Caco-2 (cell line): ENCODE results near the gene C16orf54. TPM values are rescaled to one million over a fixed set of nuclear protein-coding genes. Genes with fewer than 3 reads are reported as not detected.
"Not testable (repeated sequence)": the region's sequence is repeated elsewhere in the genome, so short reads cannot be mapped to it uniquely, and the experiment has no call there.

Experiments
- BruUV-seq: library from RNA; stranded (reverse); fragments of 400-500 nt; replicated peaks from 2 replicates; lab custom pipeline; 2021; lab: Mats Ljungman, UMichigan
- CTCF ChIA-PET: fragments of 300-600 bp; sonication (Branson Sonifier 250); formaldehyde crosslinking; loops from one replicate; lab custom pipeline; 2022; ENCODE audit warnings: antibody characterized with exemption; lab: Charles Lee
- POLR2A ChIA-PET: fragments of 300-600 bp; sonication (Branson Sonifier 250); formaldehyde crosslinking; loops from one replicate; lab custom pipeline; 2022; ENCODE audit warnings: antibody characterized with exemption; lab: Charles Lee
- DNase-seq, 2 experiments: peaks; one replicate each; pipeline versions ENCODE4 v3.0.0 to v3.0.0-alpha.2; 2020 to 2022
- H3K27me3 ChIP-seq: replicated peaks from 2 replicates; pipeline ENCODE4 v1.6.0; 2011; ENCODE audit warnings: low read length; ENCODE audit not compliant: control insufficient read depth, insufficient read depth
- H3K36me3 ChIP-seq: 2 replicates; pipeline ENCODE4 v1.5.1; 2011; ENCODE audit warnings: low read length; ENCODE audit not compliant: control insufficient read depth, insufficient read depth
- H3K4me1 ChIP-seq: fragments of 250-450 bp; sonication (Bioruptor Pico); 2 replicates; pipeline ENCODE4 v1.5.1; 2020; ENCODE audit warnings: mild to moderate bottlenecking
- H3K4me3 ChIP-seq: 2 replicates; pipeline ENCODE4 v1.5.1; 2011; ENCODE audit warnings: low read depth, mild to moderate bottlenecking, control low read depth, low read length
- H3K9me3 ChIP-seq: fragments of 250-450 bp; sonication (Bioruptor Pico); 2 replicates; pipeline ENCODE4 v1.5.1; 2020; ENCODE audit warnings: mild to moderate bottlenecking, moderate library complexity
- H3K27ac Mint-ChIP-seq: one replicate; pipeline ENCODE4 v1.8.0; 2022; ENCODE audit warnings: mixed read lengths; ENCODE audit not compliant: unreplicated experiment
- H3K27me3 Mint-ChIP-seq: one replicate; pipeline ENCODE4 v1.8.0; 2022; ENCODE audit warnings: mixed read lengths; ENCODE audit not compliant: insufficient read depth, unreplicated experiment
- H3K36me3 Mint-ChIP-seq: one replicate; pipeline ENCODE4 v1.8.0; 2022; ENCODE audit warnings: mild to moderate bottlenecking, mixed read lengths; ENCODE audit not compliant: insufficient read depth, unreplicated experiment
- H3K4me1 Mint-ChIP-seq: one replicate; pipeline ENCODE4 v1.8.0; 2022; ENCODE audit warnings: low read depth, mixed read lengths; ENCODE audit not compliant: unreplicated experiment
- H3K4me3 Mint-ChIP-seq: one replicate; pipeline ENCODE4 v1.8.0; 2022; ENCODE audit warnings: mild to moderate bottlenecking, moderate library complexity, mixed read lengths; ENCODE audit not compliant: unreplicated experiment
- H3K9me3 Mint-ChIP-seq: one replicate; pipeline ENCODE4 v1.8.0; 2022; ENCODE audit warnings: mixed read lengths; ENCODE audit not compliant: unreplicated experiment
- intact Hi-C: fragments of 100-400 bp; cut with micrococcal nuclease; formaldehyde crosslinking; loops from one replicate; pipeline ENCODE4 v1.10.0; 2022; ENCODE audit not compliant: unreplicated experiment
- total RNA-seq: library from RNA; stranded (reverse); gene quantifications from 2 replicates; pipeline ENCODE4 v1.2.3, GENCODE V29; 2022
- TF ChIP-seq, protein P1 (sequence below), 2 experiments: fragments of 200-600 bp in 1 of 2; IDR thresholded peaks; 1 replicate in 1 of 2; 2 replicates in 1 of 2; pipeline versions ENCODE4 v1.5.1 to v1.8.0; 2011 to 2022; ENCODE audit warnings: antibody characterized with exemption in 1 of 2, control low read depth in 1 of 2, inconsistent platforms in 1 of 2, low read depth in 1 of 2, low read length in 1 of 2, mild to moderate bottlenecking in 1 of 2, moderate library complexity in 1 of 2; ENCODE audit not compliant: insufficient read depth in 1 of 2, severe bottlenecking in 1 of 2, unreplicated experiment in 1 of 2

Gene C16orf54
- total RNA-seq, 1 experiment from 2014 or later: not detected

DNA sequence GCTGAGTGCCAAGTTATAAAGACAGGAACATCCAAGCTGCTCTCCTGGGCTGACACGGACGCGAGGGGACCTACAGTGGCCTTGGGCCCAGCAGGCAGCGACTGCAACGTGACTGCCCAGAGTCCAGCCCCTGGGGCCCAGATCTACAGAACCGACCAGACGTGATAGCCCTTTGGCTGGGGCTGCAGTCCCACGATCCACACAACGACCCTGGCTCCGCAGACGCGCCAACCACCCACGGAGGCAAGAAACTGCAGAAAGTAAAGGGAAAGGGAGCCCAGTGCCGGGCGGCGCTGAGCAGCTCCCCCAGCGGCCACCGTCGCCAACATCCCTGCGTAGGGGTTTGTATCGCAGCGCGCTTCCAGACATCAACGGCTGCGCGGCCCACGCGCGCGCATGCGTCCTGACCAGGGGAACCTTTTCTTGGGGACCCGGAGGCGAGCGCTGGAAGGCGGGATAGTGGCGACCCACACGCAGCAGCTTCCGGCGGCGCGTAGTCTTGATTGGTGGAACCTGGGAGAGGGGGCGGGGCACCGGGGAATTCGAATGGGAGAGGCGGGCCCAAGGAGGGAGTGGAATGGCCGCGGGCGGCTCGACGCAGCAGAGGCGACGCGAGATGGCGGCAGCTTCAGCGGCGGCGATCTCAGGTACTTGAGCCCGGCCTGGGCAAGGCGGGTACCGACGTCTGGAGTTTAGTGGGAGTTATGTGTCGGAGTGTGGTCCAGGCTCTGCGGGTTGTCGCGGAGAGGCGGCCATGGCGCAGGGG is 44.6 kb upstream of the C16orf54 start, which contains the start of gene KIF22:
KIF22 (plus strand) TSS at position 569 of the 766 bp plus-strand sequence; CDS start at position 578, 9 bp downstream.
- Mint-ChIP-seq H3K4me1 (peaks cover 22% of the 10 kb centered on the region), H3K27ac (peak within 1 kb of the TSS; percentile 92), H3K36me3 (peaks cover 33% of the 10 kb centered on the region), H3K4me3 (peak within 1 kb of the TSS; percentile 79), H3K9me3 (no peaks in the 10 kb centered on the region), H3K27me3 (no peaks in the 10 kb centered on the region)
- TF ChIP-seq, protein P1, sequence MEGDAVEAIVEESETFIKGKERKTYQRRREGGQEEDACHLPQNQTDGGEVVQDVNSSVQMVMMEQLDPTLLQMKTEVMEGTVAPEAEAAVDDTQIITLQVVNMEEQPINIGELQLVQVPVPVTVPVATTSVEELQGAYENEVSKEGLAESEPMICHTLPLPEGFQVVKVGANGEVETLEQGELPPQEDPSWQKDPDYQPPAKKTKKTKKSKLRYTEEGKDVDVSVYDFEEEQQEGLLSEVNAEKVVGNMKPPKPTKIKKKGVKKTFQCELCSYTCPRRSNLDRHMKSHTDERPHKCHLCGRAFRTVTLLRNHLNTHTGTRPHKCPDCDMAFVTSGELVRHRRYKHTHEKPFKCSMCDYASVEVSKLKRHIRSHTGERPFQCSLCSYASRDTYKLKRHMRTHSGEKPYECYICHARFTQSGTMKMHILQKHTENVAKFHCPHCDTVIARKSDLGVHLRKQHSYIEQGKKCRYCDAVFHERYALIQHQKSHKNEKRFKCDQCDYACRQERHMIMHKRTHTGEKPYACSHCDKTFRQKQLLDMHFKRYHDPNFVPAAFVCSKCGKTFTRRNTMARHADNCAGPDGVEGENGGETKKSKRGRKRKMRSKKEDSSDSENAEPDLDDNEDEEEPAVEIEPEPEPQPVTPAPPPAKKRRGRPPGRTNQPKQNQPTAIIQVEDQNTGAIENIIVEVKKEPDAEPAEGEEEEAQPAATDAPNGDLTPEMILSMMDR (IDR thresholded peaks at IDR 0.05; ENCODE audit: insufficient read depth in 1 of 2, low read depth in 1 of 2, low read length in 1 of 2, severe bottlenecking in 1 of 2, unreplicated experiment in 1 of 2): peak; percentile 52 to 83
- Histone ChIP-seq H3K4me3 (peak within 1 kb of the TSS; percentile 98), H3K4me1 (0 out of 2 replicates have a peak, but pooled peaks cover 5% of the 10 kb centered on the region), H3K9me3 (no peaks in the 10 kb centered on the region), H3K27me3 (no peaks in the 10 kb centered on the region), H3K36me3 (peaks cover 2% of the 10 kb centered on the region)
- POLR2A ChIA-PET: interaction anchor here (0.6 to 1.6 kb wide), 13 partner anchors 11 to 183 kb away, joined by 3 to 8 read pairs (median 4); partner anchors contain the start of genes PAGR1, QPRT and TAOK2
- CTCF ChIA-PET: interaction anchor here (0.7 to 1.8 kb wide), 9 partner anchors 11 to 288 kb away, joined by 3 to 10 read pairs (median 5); partner anchors contain the start of gene PAGR1
- intact Hi-C loops: loop anchor here (1.0 to 2.0 kb wide), 6 partner anchors 14 to 90 kb away; no protein-coding TSS in a partner anchor
- TSS peak; percentile 94 for BruUV-seq
- peak; percentile 98 to 99 for DNase-seq

DNA sequence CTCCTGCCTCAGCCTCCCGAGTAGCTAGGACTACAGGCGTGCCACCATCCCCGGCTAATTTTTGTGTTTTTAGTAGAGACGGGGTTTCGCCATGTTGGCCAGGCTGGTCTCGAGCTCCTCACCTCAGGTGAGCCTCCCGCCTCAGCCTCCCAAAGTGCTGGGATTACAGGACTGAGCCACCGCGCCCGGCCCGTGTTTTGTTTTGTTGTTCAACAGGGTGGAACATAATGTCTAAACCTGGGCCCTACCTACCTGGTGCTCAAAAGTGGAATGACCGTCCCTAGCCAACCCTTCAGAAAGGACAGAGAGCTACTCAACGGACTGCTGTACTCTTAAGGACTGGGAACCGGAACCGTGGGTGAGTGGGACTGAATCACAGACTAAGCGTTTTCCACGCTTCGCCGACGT is 44.0 kb upstream of the C16orf54 start:
- Mint-ChIP-seq H3K4me1 (peaks cover 22% of the 10 kb centered on the region), H3K36me3 (peaks cover 28% of the 10 kb centered on the region), H3K27me3 (no peaks in the 10 kb centered on the region), H3K4me3 (peak overlapping the region; percentile 79), H3K9me3 (no peaks in the 10 kb centered on the region), H3K27ac (peak overlapping the region; percentile 92)
- no TSS peak for BruUV-seq
- POLR2A ChIA-PET: interaction anchor here (0.6 to 1.6 kb wide), 14 partner anchors 11 to 184 kb away, joined by 3 to 8 read pairs (median 4); partner anchors contain the start of genes PAGR1, QPRT and TAOK2
- no peak for DNase-seq
- TF ChIP-seq, protein P1 (IDR thresholded peaks at IDR 0.05; ENCODE audit: insufficient read depth in 1 of 2, low read depth in 1 of 2, low read length in 1 of 2, severe bottlenecking in 1 of 2, unreplicated experiment in 1 of 2): no peak
- CTCF ChIA-PET: interaction anchor here (0.7 to 1.8 kb wide), 7 partner anchors 10 to 289 kb away, joined by 3 to 10 read pairs (median 5); partner anchors contain the start of gene PAGR1
- Histone ChIP-seq H3K4me1 (0 out of 2 replicates have a peak, but pooled peaks cover 5% of the 10 kb centered on the region), H3K36me3 (peaks cover 2% of the 10 kb centered on the region), H3K4me3 (peak overlapping the region; percentile 50), H3K27me3 (no peaks in the 10 kb centered on the region), H3K9me3 (no peaks in the 10 kb centered on the region)
- intact Hi-C loops: loop anchor here (1.0 to 2.0 kb wide), 6 partner anchors 15 to 89 kb away; no protein-coding TSS in a partner anchor

DNA sequence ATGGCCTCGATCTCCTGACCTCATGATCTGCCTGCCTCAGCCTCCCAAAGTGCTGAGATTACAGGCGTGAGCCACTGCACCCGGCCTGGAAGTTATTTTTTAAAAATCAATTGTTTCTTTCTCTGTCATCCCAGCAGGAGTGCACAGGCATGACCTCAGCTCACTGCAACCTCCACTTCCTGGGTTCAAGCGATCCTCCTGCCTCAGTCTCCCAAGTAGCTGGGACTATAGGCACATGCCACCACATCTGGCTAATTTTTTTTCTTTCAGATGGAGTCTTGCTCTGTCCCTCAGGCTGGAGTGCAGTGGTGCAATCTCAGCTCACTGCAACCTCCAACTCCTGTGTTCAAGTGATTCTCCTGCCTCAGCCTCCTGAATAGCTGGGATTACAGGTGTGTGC is 41.4 kb upstream of the C16orf54 start:
- CTCF ChIA-PET, H3K27me3 ChIP-seq, H3K36me3 ChIP-seq, H3K9me3 ChIP-seq, H3K27me3 Mint-ChIP-seq, H3K27ac Mint-ChIP-seq, H3K4me3 Mint-ChIP-seq, intact Hi-C loops, H3K4me3 ChIP-seq, BruUV-seq, DNase-seq: not testable (repeated sequence)
- Mint-ChIP-seq H3K36me3 (peaks cover 18% of the 10 kb centered on the region), H3K4me1 (peaks cover 16% of the 10 kb centered on the region), H3K9me3 (peaks cover 16% of the 10 kb centered on the region)
- H3K4me1 ChIP-seq: peaks cover 26% of the 10 kb centered on the region
- POLR2A ChIA-PET: interaction anchor here (0.6 kb wide), 1 partner anchor 110 kb away, joined by 4 read pairs; no protein-coding TSS in a partner anchor
